ENCODE results near the gene SMIM44.
A peak's percentile ranks its signal among the peaks of the same experiment; 100 is the strongest.

SMIM44 gene

DNA sequence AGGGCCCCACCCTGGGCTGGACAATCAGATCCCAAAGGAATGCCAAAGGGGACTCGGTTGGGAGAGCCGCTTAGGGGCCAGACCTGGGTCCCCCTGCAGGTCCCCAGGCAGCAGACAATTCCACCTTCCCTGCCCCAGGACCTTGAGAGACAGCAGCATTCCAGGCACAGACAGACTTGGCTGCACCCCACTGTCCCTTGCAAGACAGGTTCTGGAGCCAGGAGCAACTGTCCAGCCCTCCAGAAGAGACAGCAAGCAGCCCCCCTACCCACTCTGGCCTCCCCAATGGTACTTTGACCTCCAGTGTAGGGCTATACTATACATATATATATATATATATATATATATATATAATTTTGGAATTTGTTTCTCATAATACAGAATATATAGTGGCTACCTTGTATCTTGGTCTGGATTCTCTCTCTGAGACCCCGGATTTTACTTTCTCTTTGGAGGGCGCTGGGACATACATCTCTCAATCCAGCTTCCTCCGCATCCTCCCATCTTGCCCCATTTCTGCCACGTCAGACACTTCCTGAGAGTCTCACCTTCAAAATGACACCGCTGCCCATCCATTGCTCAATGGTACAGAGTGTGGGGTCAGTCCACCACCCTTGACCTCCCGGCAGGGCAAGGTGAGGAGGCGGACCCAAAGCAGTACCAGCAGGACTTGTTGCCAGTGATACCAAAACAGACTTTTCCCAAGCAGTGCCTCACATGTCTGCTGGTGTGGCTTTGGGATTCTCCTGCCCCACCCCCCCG, 15.6 kb downstream of the SMIM44 start:
- DNase-seq (ENCODE audit: low read depth, low spot score), result no peak
- Histone ChIP-seq H3K4me1 (ENCODE audit: insufficient read depth, insufficient read length) (peaks cover 13% of the 10 kb centered on the region), H3K36me3 (ENCODE audit: insufficient read depth, insufficient read length, low read length) (peaks cover 3% of the 10 kb centered on the region), H3K9me3 (ENCODE audit: insufficient read depth, low read length) (peaks cover 13% of the 10 kb centered on the region; the same call in 1 of the 2 replicates), H3K9ac (ENCODE audit: insufficient read length, low read depth) (no peak overlapping the region), H3K27me3 (ENCODE audit: insufficient read depth, insufficient read length) (no peaks in the 10 kb centered on the region), H3K4me3 (ENCODE audit: insufficient read length, low read depth) (no peak overlapping the region)
- no peak for TF ChIP-seq YY1 (IDR thresholded peaks at IDR 0.05; ENCODE audit: insufficient read depth, insufficient read length)
- no peak for TF ChIP-seq ZNF274 (IDR thresholded peaks at IDR 0.05; ENCODE audit: low read depth, low read length)
- TF ChIP-seq SUZ12 (IDR thresholded peaks at IDR 0.05; ENCODE audit: extremely low read depth, insufficient read depth, insufficient read length), result no peak

GRCh38 chr19:3466635-3467034, 16.6 kb downstream of the SMIM44 start:
- Histone ChIP-seq H3K4me3 (ENCODE audit: insufficient read length, low read depth) (no peak overlapping the region), H3K9me3 (ENCODE audit: insufficient read depth, low read length) (peaks cover 13% of the 10 kb centered on the region; the same call in 1 of the 2 replicates), H3K9ac (ENCODE audit: insufficient read length, low read depth) (no peak overlapping the region), H3K27me3 (ENCODE audit: insufficient read depth, insufficient read length) (peaks cover 3% of the 10 kb centered on the region), H3K36me3 (ENCODE audit: insufficient read depth, insufficient read length, low read length) (peaks cover 3% of the 10 kb centered on the region), H3K4me1 (ENCODE audit: insufficient read depth, insufficient read length) (peaks cover 9% of the 10 kb centered on the region)
- TF ChIP-seq YY1 (IDR thresholded peaks at IDR 0.05; ENCODE audit: insufficient read depth, insufficient read length) (no peak), SUZ12 (IDR thresholded peaks at IDR 0.05; ENCODE audit: extremely low read depth, insufficient read depth, insufficient read length) (no peak), ZNF274 (IDR thresholded peaks at IDR 0.05; ENCODE audit: low read depth, low read length) (no peak)
- DNase-seq (ENCODE audit: low read depth, low spot score), result no peak

GRCh38 chr19:3465552-3465951, 17.7 kb downstream of the SMIM44 start:
- Histone ChIP-seq H3K27me3 (ENCODE audit: insufficient read depth, insufficient read length) (peaks cover 3% of the 10 kb centered on the region), H3K36me3 (ENCODE audit: insufficient read depth, insufficient read length, low read length) (peaks cover 3% of the 10 kb centered on the region), H3K4me1 (ENCODE audit: insufficient read depth, insufficient read length) (peaks cover 6% of the 10 kb centered on the region), H3K4me3 (ENCODE audit: insufficient read length, low read depth) (no peak overlapping the region), H3K9ac (ENCODE audit: insufficient read length, low read depth) (no peak overlapping the region), H3K9me3 (ENCODE audit: insufficient read depth, low read length) (peaks cover 13% of the 10 kb centered on the region; the same call in 1 of the 2 replicates)
- no peak for DNase-seq (ENCODE audit: low read depth, low spot score)
- TF ChIP-seq SUZ12 (IDR thresholded peaks at IDR 0.05; ENCODE audit: extremely low read depth, insufficient read depth, insufficient read length) (no peak), ZNF274 (IDR thresholded peaks at IDR 0.05; ENCODE audit: low read depth, low read length) (no peak), YY1 (IDR thresholded peaks at IDR 0.05; ENCODE audit: insufficient read depth, insufficient read length) (no peak)

DNA sequence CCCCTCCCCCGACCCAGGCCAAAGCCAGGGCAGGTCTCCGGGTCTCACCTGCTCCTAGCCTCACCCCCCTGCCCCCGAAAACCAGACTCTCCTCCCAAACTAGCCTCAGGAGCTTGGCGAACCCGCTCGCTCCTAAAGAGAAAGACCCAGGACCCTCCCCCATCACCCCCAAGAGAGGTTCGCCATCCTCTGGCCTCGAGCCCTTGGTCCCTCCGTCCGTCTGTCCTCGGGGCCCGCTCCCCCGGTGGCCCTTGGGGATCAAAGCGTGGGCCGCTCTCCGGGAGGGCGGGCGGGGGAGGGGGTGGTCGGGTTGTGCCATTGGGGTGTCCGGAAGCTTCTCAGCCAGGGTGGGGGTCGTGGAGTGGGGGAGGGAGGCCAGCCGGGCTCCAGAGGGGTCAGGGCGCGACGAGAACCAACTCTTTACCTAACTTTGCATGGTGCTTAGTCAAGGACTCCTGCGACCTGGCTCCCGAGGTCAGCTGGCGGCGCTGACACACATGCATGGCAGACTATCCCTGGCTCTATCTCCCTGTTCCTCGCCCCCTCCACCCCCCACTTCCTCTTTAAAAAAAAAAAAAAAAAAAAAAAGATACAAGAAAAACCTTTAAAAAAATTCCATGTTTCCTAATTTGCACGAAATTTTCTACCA, 18.5 kb downstream of the SMIM44 start:
- H3K9me3 ChIP-seq (ENCODE audit: insufficient read depth, low read length), result peaks cover 13% of the 10 kb centered on the region; the same call in 1 of the 2 replicates
- peaks cover 4% of the 10 kb centered on the region for H3K4me1 ChIP-seq (ENCODE audit: insufficient read depth, insufficient read length)
- H3K36me3 ChIP-seq (ENCODE audit: insufficient read depth, insufficient read length, low read length), result peaks cover 3% of the 10 kb centered on the region
- TF ChIP-seq YY1 (IDR thresholded peaks at IDR 0.05; ENCODE audit: insufficient read depth, insufficient read length), result no peak
- TF ChIP-seq SUZ12 (IDR thresholded peaks at IDR 0.05; ENCODE audit: extremely low read depth, insufficient read depth, insufficient read length), result no peak
- no peak for TF ChIP-seq ZNF274 (IDR thresholded peaks at IDR 0.05; ENCODE audit: low read depth, low read length)
- H3K9ac ChIP-seq (ENCODE audit: insufficient read length, low read depth), result no peak overlapping the region
- peaks cover 3% of the 10 kb centered on the region for H3K27me3 ChIP-seq (ENCODE audit: insufficient read depth, insufficient read length)
- DNase-seq (ENCODE audit: low read depth, low spot score), result no peak
- H3K4me3 ChIP-seq (ENCODE audit: insufficient read length, low read depth), result no peak overlapping the region

DNA sequence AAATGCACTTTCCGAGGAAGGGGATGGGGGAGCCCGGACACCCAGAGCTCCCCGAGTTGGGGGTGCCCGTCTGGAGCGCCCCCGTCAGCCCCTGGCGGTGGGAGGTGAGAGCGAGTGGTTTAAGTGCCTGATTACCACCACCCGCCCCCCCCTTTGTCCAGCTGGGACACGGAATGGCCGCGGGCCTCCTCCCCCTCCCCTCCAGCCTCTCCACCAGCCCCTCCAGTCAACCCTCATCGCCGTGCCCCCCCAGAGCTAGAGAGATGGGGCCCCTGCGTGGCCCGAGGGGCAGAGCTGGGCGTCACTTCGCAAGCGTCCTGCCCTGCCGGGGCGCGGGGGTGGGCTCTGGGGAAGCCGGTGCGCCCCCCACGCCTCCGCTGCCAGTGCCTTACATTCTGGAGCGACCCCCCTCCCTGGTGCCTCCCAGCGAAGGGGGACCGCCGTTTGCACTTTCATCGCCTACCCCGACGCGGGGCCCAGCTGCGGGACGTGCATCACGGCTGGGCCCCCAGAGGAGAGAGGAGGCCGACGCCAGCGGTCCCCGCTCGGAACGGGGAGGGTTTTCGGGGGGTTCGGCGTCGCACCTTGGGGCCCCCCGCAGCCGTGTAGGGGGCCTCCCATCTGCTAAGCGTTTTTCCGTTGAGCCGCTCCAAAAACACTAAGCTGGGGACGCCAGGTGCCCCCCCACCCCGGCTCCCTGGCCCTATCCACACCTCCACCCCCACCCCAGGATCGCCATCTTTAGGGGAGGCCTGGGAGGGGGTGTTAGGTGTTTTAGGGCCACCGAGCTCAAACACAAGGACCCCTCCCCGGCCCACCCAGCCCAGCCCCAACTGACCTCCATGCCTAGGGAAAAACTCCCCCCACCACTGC, 19.3 kb downstream of the SMIM44 start:
- no peak for DNase-seq (ENCODE audit: low read depth, low spot score)
- no peak for TF ChIP-seq YY1 (IDR thresholded peaks at IDR 0.05; ENCODE audit: insufficient read depth, insufficient read length)
- no peak for TF ChIP-seq SUZ12 (IDR thresholded peaks at IDR 0.05; ENCODE audit: extremely low read depth, insufficient read depth, insufficient read length)
- no peak for TF ChIP-seq ZNF274 (IDR thresholded peaks at IDR 0.05; ENCODE audit: low read depth, low read length)
- H3K9ac ChIP-seq (ENCODE audit: insufficient read length, low read depth), result peak overlapping the region; percentile 10
- no peak overlapping the region for H3K4me3 ChIP-seq (ENCODE audit: insufficient read length, low read depth)
- H3K27me3 ChIP-seq (ENCODE audit: insufficient read depth, insufficient read length), result peaks cover 3% of the 10 kb centered on the region
- peaks cover 13% of the 10 kb centered on the region; the same call in 1 of the 2 replicates for H3K9me3 ChIP-seq (ENCODE audit: insufficient read depth, low read length)
- peaks cover 8% of the 10 kb centered on the region for H3K4me1 ChIP-seq (ENCODE audit: insufficient read depth, insufficient read length)
- peaks cover 3% of the 10 kb centered on the region for H3K36me3 ChIP-seq (ENCODE audit: insufficient read depth, insufficient read length, low read length)

DNA sequence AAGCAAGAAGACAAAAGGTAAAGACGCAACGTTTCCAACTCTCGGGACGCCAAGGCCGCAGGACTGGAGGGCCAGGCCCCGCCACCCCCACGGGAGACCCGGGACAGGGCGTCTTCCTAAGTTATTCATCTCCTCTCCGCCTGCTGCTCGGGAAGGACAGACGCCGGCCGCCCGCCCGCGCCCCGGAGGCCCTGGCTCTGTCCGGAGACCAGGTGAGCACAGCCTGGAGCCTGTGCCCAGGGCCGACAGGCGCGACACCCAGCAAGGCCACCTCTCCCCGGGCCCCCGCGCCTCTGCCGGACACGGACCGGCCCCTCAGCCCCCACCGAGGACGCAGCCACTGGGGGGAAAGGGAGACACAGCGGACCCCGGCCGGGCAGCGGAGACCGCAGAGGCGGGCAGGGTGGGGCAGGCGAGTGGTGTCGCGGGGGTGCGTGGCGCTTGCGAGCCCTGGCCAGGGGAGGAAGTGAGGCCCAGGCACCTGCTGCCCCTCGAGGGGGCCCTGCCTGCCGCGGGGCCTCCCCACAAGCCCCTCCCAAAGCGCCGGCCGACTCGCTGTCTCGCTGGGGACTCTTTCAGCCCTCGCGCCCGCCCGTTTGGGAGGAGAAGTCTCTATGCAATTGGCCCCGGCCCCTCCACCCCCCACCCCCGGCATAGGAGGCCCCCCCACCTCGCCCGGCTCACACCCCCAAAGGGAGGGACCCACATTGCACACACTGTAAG, 20.1 kb downstream of the SMIM44 start:
- TF ChIP-seq SUZ12 (IDR thresholded peaks at IDR 0.05; ENCODE audit: extremely low read depth, insufficient read depth, insufficient read length) (no peak), YY1 (IDR thresholded peaks at IDR 0.05; ENCODE audit: insufficient read depth, insufficient read length) (no peak), ZNF274 (IDR thresholded peaks at IDR 0.05; ENCODE audit: low read depth, low read length) (no peak)
- no peak for DNase-seq (ENCODE audit: low read depth, low spot score)
- Histone ChIP-seq H3K4me1 (ENCODE audit: insufficient read depth, insufficient read length) (peaks cover 11% of the 10 kb centered on the region), H3K9ac (ENCODE audit: insufficient read length, low read depth) (no peak overlapping the region), H3K9me3 (ENCODE audit: insufficient read depth, low read length) (peaks cover 11% of the 10 kb centered on the region; the same call in 1 of the 2 replicates), H3K27me3 (ENCODE audit: insufficient read depth, insufficient read length) (peaks cover 3% of the 10 kb centered on the region), H3K36me3 (ENCODE audit: insufficient read depth, insufficient read length, low read length) (peaks cover 3% of the 10 kb centered on the region), H3K4me3 (ENCODE audit: insufficient read length, low read depth) (no peak overlapping the region)
